HG02981 (cell line): ENCODE results near the gene WSB2.
"Not testable (repeated sequence)": the region's sequence is repeated elsewhere in the genome, so short reads cannot be mapped to it uniquely, and the experiment has no call there.

ENCODE experiments used
- ATAC-seq: cut with Tn5 transposase; IDR thresholded peaks from one replicate; pipeline ENCODE4 v1.9.1; 2021; ENCODE audit warnings: mild to moderate bottlenecking, moderate library complexity; ENCODE audit not compliant: unreplicated experiment

Gene WSB2

GRCh38 chr12:117999806-118000205 is 61.2 kb downstream of the WSB2 start:
- not testable (repeated sequence) for ATAC-seq

GRCh38 chr12:117998719-117999118 is 62.3 kb downstream of the WSB2 start:
- no peak for ATAC-seq

GRCh38 chr12:117994551-117995438 is 66.2 kb downstream of the WSB2 start:
- no peak for ATAC-seq

- no peak for ATAC-seq
These were observed 74.1 kb downstream of the WSB2 start for GRCh38 chr12:117986705-117987469.

GRCh38 chr12:117985182-117985581 is 75.8 kb downstream of the WSB2 start:
- no peak for ATAC-seq
